ENCODE results near the gene EDEM3. TPM values are rescaled to one million over a fixed set of nuclear protein-coding genes. Genes with fewer than 3 reads are reported as not detected.

Gene EDEM3
- total RNA-seq, 2 experiments from 2014 or later, result 28.4 to 32.8 TPM

- CTCF ChIA-PET, result interaction anchor here (0.8 kb wide), 1 partner anchor 9 kb away, joined by 3 read pairs; no protein-coding TSS in a partner anchor
- Mint-ChIP-seq H3K9me3 (no peaks in the 10 kb centered on the region), H3K27ac (no peak overlapping the region), H3K4me1 (no peaks in the 10 kb centered on the region), H3K36me3 (ENCODE audit: low read depth) (no peaks in the 10 kb centered on the region), H3K4me3 (no peak overlapping the region), H3K27me3 (peaks cover 30% of the 10 kb centered on the region)
- no peak for DNase-seq
- POLR2A ChIA-PET, result no interaction called here
Observed at GRCh38 chr1:184673305-184673704, 81.4 kb downstream of the EDEM3 start.

GRCh38 chr1:184672013-184672726 is 82.5 kb downstream of the EDEM3 start:
- Mint-ChIP-seq H3K4me3 (no peak overlapping the region), H3K27ac (no peak overlapping the region), H3K9me3 (no peaks in the 10 kb centered on the region), H3K36me3 (ENCODE audit: low read depth) (no peaks in the 10 kb centered on the region), H3K4me1 (no peaks in the 10 kb centered on the region), H3K27me3 (peaks cover 32% of the 10 kb centered on the region)
- ChIA-PET CTCF (interaction anchor here (0.6 to 1.0 kb wide), 3 partner anchors 10 to 294 kb away, joined by 3 to 4 read pairs (median 3); no protein-coding TSS in a partner anchor), POLR2A (no interaction called here)
- DNase-seq, result no peak

GRCh38 chr1:184669391-184669790 is 85.3 kb downstream of the EDEM3 start:
- Mint-ChIP-seq H3K27me3 (peaks cover 31% of the 10 kb centered on the region), H3K4me1 (no peaks in the 10 kb centered on the region), H3K9me3 (no peaks in the 10 kb centered on the region), H3K27ac (no peak overlapping the region), H3K36me3 (ENCODE audit: low read depth) (no peaks in the 10 kb centered on the region), H3K4me3 (no peak overlapping the region)
- POLR2A ChIA-PET, result no interaction called here
- CTCF ChIA-PET, result interaction anchor here (0.6 to 0.7 kb wide), 3 partner anchors 33 to 204 kb away, joined by 3 to 5 read pairs (median 3); no protein-coding TSS in a partner anchor
- no peak for DNase-seq

GRCh38 chr1:184665360-184665759 is 89.3 kb downstream of the EDEM3 start:
- ChIA-PET POLR2A (no interaction called here), CTCF (interaction anchor here (1.1 kb wide), 1 partner anchor 10 kb away, joined by 3 read pairs; no protein-coding TSS in a partner anchor)
- Mint-ChIP-seq H3K4me3 (no peak overlapping the region), H3K4me1 (peaks cover 4% of the 10 kb centered on the region), H3K27me3 (peaks cover 13% of the 10 kb centered on the region), H3K27ac (no peak overlapping the region), H3K36me3 (ENCODE audit: low read depth) (no peaks in the 10 kb centered on the region), H3K9me3 (no peaks in the 10 kb centered on the region)
- DNase-seq, result no peak

- no peaks in the 10 kb centered on the region for H3K9me3 Mint-ChIP-seq
- ChIA-PET POLR2A (no interaction called here), CTCF (interaction anchor here (0.9 to 1.6 kb wide), 3 partner anchors 9 to 602 kb away, joined by 3 to 4 read pairs (median 3); no protein-coding TSS in a partner anchor)
- no peaks in the 10 kb centered on the region for H3K36me3 Mint-ChIP-seq (ENCODE audit: low read depth)
- H3K4me3 Mint-ChIP-seq, result no peak overlapping the region
- no peak for DNase-seq
- H3K27me3 Mint-ChIP-seq, result peaks cover 11% of the 10 kb centered on the region
- H3K4me1 Mint-ChIP-seq, result peaks cover 4% of the 10 kb centered on the region
- H3K27ac Mint-ChIP-seq, result no peak overlapping the region
Observed at GRCh38 chr1:184664661-184665060, 90.0 kb downstream of the EDEM3 start.

- peaks cover 11% of the 10 kb centered on the region for H3K27me3 Mint-ChIP-seq
- ChIA-PET CTCF (interaction anchor here (0.5 to 1.6 kb wide), 4 partner anchors 8 to 602 kb away, joined by 3 to 4 read pairs (median 3); no protein-coding TSS in a partner anchor), POLR2A (no interaction called here)
- peaks cover 4% of the 10 kb centered on the region for H3K4me1 Mint-ChIP-seq
- peak; percentile 55 for DNase-seq
- H3K36me3 Mint-ChIP-seq (ENCODE audit: low read depth), result no peaks in the 10 kb centered on the region
- H3K4me3 Mint-ChIP-seq, result no peak overlapping the region
- no peaks in the 10 kb centered on the region for H3K9me3 Mint-ChIP-seq
- no peak overlapping the region for H3K27ac Mint-ChIP-seq
Observed at GRCh38 chr1:184664042-184664660, 90.5 kb downstream of the EDEM3 start.

GRCh38 chr1:184661801-184662200 is 92.9 kb downstream of the EDEM3 start:
- Mint-ChIP-seq H3K4me1 (peaks cover 4% of the 10 kb centered on the region), H3K4me3 (no peak overlapping the region), H3K27ac (no peak overlapping the region), H3K27me3 (peaks cover 5% of the 10 kb centered on the region), H3K36me3 (ENCODE audit: low read depth) (no peaks in the 10 kb centered on the region), H3K9me3 (no peaks in the 10 kb centered on the region)
- ChIA-PET CTCF (interaction anchor here (0.6 kb wide), 1 partner anchor 10 kb away, joined by 3 read pairs; no protein-coding TSS in a partner anchor), POLR2A (interaction anchor here (0.6 kb wide), 1 partner anchor 586 kb away, joined by 3 read pairs; no protein-coding TSS in a partner anchor)
- DNase-seq, result no peak

GRCh38 chr1:184660462-184661191 is 94.0 kb downstream of the EDEM3 start:
- peaks cover 4% of the 10 kb centered on the region for H3K27me3 Mint-ChIP-seq
- H3K27ac Mint-ChIP-seq, result no peak overlapping the region
- H3K4me3 Mint-ChIP-seq, result no peak overlapping the region
- no peaks in the 10 kb centered on the region for H3K9me3 Mint-ChIP-seq
- no peak for DNase-seq
- ChIA-PET CTCF (interaction anchor here (0.6 kb wide), 2 partner anchors 389 to 1231 kb away, joined by 4 to 5 read pairs; no protein-coding TSS in a partner anchor), POLR2A (interaction anchor here (0.6 kb wide), 1 partner anchor 540 kb away, joined by 3 read pairs; no protein-coding TSS in a partner anchor)
- H3K4me1 Mint-ChIP-seq, result peaks cover 4% of the 10 kb centered on the region
- H3K36me3 Mint-ChIP-seq (ENCODE audit: low read depth), result no peaks in the 10 kb centered on the region

GRCh38 chr1:184658055-184658454 is 96.6 kb downstream of the EDEM3 start:
- CTCF ChIA-PET, result no interaction called here
- Mint-ChIP-seq H3K4me3 (no peak overlapping the region), H3K9me3 (no peaks in the 10 kb centered on the region), H3K27ac (no peak overlapping the region), H3K36me3 (ENCODE audit: low read depth) (no peaks in the 10 kb centered on the region), H3K4me1 (no peaks in the 10 kb centered on the region), H3K27me3 (no peaks in the 10 kb centered on the region)
- no peak for DNase-seq
- POLR2A ChIA-PET, result no interaction called here

- no peaks in the 10 kb centered on the region for H3K9me3 Mint-ChIP-seq
- ChIA-PET CTCF (interaction anchor here (1.2 kb wide), 1 partner anchor 8 kb away, joined by 3 read pairs; no protein-coding TSS in a partner anchor), POLR2A (no interaction called here)
- H3K36me3 Mint-ChIP-seq (ENCODE audit: low read depth), result no peaks in the 10 kb centered on the region
- no peak overlapping the region for H3K27ac Mint-ChIP-seq
- H3K27me3 Mint-ChIP-seq, result peaks cover 6% of the 10 kb centered on the region
- no peaks in the 10 kb centered on the region for H3K4me1 Mint-ChIP-seq
- H3K4me3 Mint-ChIP-seq, result no peak overlapping the region
- DNase-seq, result no peak
Observed at GRCh38 chr1:184656221-184656620, 98.4 kb downstream of the EDEM3 start.

- DNase-seq, result no peak
- Mint-ChIP-seq H3K36me3 (ENCODE audit: low read depth) (no peaks in the 10 kb centered on the region), H3K4me3 (no peak overlapping the region), H3K27ac (no peak overlapping the region), H3K4me1 (no peaks in the 10 kb centered on the region), H3K27me3 (peaks cover 6% of the 10 kb centered on the region), H3K9me3 (no peaks in the 10 kb centered on the region)
- ChIA-PET POLR2A (no interaction called here), CTCF (interaction anchor here (0.6 to 1.2 kb wide), 2 partner anchors 9 to 277 kb away, joined by 3 read pairs; no protein-coding TSS in a partner anchor)
Observed at GRCh38 chr1:184655185-184655584, 99.5 kb downstream of the EDEM3 start.

- Mint-ChIP-seq H3K27ac (no peak overlapping the region), H3K27me3 (peaks cover 6% of the 10 kb centered on the region), H3K4me3 (no peak overlapping the region), H3K4me1 (no peaks in the 10 kb centered on the region), H3K36me3 (ENCODE audit: low read depth) (no peaks in the 10 kb centered on the region), H3K9me3 (no peaks in the 10 kb centered on the region)
- ChIA-PET POLR2A (no interaction called here), CTCF (interaction anchor here (1.3 kb wide), 1 partner anchor 20 kb away, joined by 5 read pairs; no protein-coding TSS in a partner anchor)
- no peak for DNase-seq
Observed at GRCh38 chr1:184650177-184650866, 104.3 kb downstream of the EDEM3 start.

Measured in activated CD4-positive, alpha-beta T cell treated with anti-CD3 and anti-CD28 coated beads, Interleukin-2, amount 10 ng/mL, durations not matched to agents 7 days and 5 days (primary cell).